NCI-H1048 (cell line): ENCODE data around the gene SMIM27.
A peak's percentile ranks its signal among the peaks of the same experiment; 100 is the strongest.
"Not testable (repeated sequence)": the region's sequence is repeated elsewhere in the genome, so short reads cannot be mapped to it uniquely, and the experiment has no call there.

ENCODE experiments used
- DNase-seq: peaks from one replicate; lab custom pipeline; 2025; lab: John Stamatoyannopoulos, UW

The SMIM27 gene, protein sequence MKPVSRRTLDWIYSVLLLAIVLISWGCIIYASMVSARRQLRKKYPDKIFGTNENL

GRCh38 chr9:32552172-32552872, at the start of gene SMIM27, which contains the start of gene TOPORS:
Gene SMIM27, plus strand, starts transcription at chr9:32552327. Its CDS starts 108 bp downstream, at chr9:32552435.
Gene TOPORS, minus strand, starts transcription at chr9:32552586. Its CDS starts 150 bp downstream, at chr9:32552436.
- peak; percentile 86 for DNase-seq

- DNase-seq, result no peak
These were observed 49.7 kb upstream of the SMIM27 start for GRCh38 chr9:32502464-32502863.

GRCh38 chr9:32503008-32503407, 49.1 kb upstream of the SMIM27 start:
- DNase-seq, result no peak

DNA sequence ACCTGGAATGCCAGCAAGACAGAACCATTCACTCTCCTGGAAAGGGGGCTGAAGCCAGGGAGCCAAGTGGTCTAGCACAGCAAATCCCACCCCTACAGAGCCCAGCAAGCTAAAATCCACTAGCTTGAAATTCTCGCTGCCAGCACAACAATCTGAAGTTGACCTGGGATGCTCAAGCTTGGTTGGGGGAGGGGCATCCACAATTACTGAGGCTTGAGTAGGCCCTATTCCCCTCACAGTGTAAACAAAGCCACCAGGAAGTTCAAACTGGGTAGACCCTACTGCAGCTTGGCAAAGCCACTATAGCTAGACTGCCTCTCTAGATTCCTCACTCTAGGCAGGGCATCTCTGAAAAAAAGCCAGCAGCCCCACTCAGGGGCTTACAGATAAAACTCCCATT, 43.4 kb upstream of the SMIM27 start:
- no peak for DNase-seq

- DNase-seq, result no peak
These were observed 35.9 kb upstream of the SMIM27 start for GRCh38 chr9:32516241-32516640.

DNA sequence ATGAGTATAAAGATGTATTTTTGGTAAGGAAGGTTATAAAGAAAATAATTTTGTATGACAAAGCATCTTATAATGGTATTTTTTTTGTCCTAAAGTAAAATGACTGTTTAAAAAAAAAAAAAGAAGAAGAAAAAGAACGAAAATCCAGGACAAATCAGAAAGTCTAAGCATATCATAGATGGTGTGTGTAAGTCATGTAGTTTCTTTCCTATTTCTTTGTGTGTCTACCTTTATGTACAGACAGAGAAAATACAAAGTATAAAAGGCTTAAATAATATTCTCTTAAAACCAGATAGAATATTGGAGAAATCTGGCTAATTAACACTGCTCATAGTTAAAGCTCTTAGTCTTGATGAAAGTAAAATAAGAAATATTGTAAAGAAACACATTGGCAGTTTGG, 33.9 kb upstream of the SMIM27 start:
- no peak for DNase-seq

DNA sequence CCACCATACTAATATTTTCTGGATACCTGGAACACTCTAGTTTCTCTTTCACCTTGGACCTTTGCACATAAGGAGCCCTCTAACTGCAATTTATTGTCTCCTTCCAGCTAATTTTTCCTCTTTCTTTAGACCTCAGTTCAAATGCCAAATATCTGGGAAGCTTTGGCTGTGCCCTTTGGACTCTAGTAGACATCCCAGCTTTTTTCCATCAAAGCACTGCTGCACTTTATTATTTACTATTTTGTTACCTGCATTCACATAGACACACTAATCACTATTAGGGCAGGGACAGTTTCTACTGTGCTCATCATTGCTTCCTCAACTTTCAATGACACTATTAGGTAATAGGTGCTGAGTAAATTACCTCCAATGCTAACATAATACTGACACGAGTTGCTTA, 28.2 kb upstream of the SMIM27 start:
- no peak for DNase-seq

DNA sequence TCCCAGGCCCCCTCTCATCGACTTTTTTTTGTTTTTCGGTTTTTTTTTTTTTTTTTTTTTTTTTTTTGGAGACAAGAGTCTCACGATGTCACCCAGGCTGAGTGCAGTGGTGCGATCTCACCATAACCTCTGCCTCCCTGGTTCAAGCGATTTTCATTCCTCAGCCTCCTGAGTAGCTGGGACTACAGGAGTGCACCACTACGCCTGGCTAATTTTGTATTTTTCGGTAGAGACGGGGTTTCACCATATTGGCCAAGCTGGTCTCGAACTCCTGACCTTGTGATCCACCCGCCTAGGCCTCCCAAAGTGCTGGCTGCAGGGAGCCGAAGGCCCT, 27.6 kb upstream of the SMIM27 start:
- DNase-seq, result not testable (repeated sequence)

- DNase-seq, result no peak
These were observed 27.0 kb upstream of the SMIM27 start for GRCh38 chr9:32524892-32525708.

DNA sequence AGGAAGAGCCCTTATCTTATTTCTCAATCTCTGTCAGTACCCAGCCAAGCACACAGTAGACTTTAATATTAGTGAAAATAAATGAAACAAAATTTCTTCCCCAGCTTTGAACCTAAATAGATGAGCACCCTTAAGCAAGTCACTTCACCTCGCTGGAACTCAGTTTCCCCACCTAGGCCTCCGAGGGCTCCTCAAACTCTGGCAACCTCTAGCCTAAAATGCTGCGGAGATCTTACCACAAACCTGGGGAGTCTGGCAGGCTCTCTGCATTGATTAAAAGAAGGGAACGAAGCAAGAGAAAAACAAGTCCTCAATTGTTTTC, 26.5 kb upstream of the SMIM27 start:
- no peak for DNase-seq

GRCh38 chr9:32526041-32526706, 26.0 kb upstream of the SMIM27 start, which contains the start of gene RIGI:
Gene RIGI, minus strand, starts transcription at chr9:32526196. Its CDS starts 30 bp downstream, at chr9:32526166.
- DNase-seq, result peak; percentile 89

GRCh38 chr9:32526707-32527048, 25.4 kb upstream of the SMIM27 start:
- no peak for DNase-seq

- no peak for DNase-seq
These were observed 18.8 kb upstream of the SMIM27 start for GRCh38 chr9:32533336-32533735.

- no peak for DNase-seq
These were observed 18.3 kb upstream of the SMIM27 start for GRCh38 chr9:32533816-32534215.

- DNase-seq, result no peak
These were observed 9.1 kb upstream of the SMIM27 start for GRCh38 chr9:32543047-32543446.

DNA sequence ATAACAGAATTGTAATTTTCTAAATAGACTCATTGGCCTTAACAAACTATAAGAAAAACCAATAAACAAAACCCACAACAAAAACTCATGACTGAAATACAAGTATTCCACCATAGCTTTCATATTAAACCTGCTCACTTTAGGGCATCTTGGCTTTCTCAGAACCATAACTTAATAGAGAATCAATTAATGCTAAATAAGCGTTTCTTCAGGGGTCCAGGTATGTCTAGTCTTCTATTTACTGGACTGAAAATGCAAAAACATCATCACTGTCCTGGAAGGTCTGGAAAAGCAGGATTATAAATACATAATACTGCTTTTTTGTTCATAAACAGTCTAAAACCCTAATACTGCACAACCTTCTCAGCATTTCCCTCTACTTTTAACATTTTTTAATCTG, 6.2 kb upstream of the SMIM27 start:
- DNase-seq, result no peak

DNA sequence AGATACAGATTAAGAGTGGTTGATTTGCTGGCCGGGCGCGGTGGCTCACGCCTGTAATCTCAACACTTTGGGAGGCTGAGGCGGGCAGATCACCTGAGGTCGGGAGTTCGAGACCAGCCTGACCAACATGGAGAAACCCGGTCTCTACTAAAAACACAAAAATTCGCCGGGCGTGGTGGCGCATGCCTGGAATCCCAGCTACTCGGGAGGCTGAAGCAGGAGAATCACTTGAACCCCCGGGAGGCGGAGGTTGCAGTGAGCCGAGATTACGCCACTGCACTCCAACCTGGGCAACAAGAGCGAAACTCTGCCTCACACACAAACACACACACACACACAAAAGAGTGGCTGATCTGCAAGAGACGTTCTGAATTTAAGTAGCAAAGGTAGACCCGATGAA, 3.9 kb upstream of the SMIM27 start:
- not testable (repeated sequence) for DNase-seq

- DNase-seq, result no peak
These were observed 2.0 kb upstream of the SMIM27 start for GRCh38 chr9:32550150-32550561.

GRCh38 chr9:32550562-32551275, 1.4 kb upstream of the SMIM27 start:
- peak; percentile 79 for DNase-seq

DNA sequence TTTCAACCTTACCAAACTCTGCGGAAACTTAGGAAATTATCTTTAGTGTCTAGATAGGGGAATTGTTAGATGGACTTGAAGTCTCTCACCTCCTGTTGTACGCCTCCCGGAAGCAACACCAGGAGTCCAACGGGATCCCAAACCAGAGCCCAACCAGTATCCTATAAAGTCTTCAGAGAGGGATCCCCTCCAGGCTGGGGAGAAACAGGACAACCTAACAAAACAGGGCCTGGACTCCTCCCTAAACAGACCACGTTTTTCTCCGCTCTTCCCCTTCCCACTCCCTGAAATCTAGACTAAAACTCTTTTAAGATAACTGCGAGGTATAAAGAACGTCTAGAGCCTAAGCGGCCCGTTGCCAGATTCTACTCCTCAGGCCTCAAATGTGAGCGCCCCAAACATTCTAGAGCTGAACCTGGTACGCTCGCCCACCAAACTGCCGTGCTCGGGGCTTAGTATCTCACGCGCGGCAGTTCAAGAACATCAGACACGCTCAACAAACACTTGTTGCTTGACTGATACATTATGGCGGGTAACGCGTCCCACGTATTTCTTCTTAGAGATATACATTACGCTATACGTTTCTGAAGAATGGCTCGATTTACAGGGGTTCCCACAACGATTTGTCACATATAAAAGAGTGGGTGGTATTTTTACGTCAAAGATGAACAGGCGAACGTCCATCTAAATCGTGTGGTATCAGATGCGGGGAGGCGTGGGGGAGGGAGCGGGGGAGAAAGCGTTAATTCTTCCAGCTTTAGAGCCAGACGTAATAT, 663 bp upstream of the SMIM27 start:
- peak; percentile 35 for DNase-seq

DNA sequence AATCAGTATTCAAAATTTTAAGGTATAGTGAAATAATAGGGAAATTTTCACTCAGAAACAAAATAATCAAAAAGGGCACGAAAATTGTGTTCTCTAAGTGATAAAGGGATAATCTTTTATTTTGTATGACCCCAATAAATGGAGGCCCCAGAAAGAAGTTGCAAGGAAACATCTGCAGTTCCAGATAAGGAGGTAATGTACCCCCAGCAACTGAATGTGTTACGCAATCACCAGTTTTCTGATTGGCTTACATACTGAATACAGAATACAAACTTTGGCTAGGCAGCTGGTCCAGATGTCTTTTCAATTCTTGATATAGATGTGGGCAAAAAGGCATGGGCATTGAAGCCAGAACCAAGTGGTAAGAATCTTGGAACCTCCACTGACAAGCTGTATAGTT, 2.0 kb downstream of the SMIM27 start:
- DNase-seq, result no peak
